ENCODE results near the gene PAXIP1.
"Not testable (repeated sequence)": the region's sequence is repeated elsewhere in the genome, so short reads cannot be mapped to it uniquely, and the experiment has no call there.

GRCh38 chr7:154934353-154934952, 68.5 kb downstream of the PAXIP1 start:
- TF ChIP-seq, protein P1, sequence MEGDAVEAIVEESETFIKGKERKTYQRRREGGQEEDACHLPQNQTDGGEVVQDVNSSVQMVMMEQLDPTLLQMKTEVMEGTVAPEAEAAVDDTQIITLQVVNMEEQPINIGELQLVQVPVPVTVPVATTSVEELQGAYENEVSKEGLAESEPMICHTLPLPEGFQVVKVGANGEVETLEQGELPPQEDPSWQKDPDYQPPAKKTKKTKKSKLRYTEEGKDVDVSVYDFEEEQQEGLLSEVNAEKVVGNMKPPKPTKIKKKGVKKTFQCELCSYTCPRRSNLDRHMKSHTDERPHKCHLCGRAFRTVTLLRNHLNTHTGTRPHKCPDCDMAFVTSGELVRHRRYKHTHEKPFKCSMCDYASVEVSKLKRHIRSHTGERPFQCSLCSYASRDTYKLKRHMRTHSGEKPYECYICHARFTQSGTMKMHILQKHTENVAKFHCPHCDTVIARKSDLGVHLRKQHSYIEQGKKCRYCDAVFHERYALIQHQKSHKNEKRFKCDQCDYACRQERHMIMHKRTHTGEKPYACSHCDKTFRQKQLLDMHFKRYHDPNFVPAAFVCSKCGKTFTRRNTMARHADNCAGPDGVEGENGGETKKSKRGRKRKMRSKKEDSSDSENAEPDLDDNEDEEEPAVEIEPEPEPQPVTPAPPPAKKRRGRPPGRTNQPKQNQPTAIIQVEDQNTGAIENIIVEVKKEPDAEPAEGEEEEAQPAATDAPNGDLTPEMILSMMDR (IDR thresholded peaks at IDR 0.05) = not testable (repeated sequence)
- not testable (repeated sequence) for TF ChIP-seq EP300 (IDR thresholded peaks at IDR 0.05)

Measured in ovary (tissue), 3 donors.